IMR-90 (cell line): ENCODE results near the gene NCOA5. TPM values are rescaled to one million over a fixed set of nuclear protein-coding genes. Genes with fewer than 3 reads are reported as not detected.

Experiments used
- ATAC-seq: fragments of 200-7000 bp; cut with Tn5 transposase; 2 replicates; pipeline ENCODE4 v1.9.1; 2020; ENCODE audit warnings: low read depth, mild to moderate bottlenecking, moderate library complexity
- BruUV-seq: library from RNA; stranded (reverse); fragments of 400-500 nt; replicated peaks from 2 replicates; lab custom pipeline; 2021; lab: Mats Ljungman, UMichigan
- CTCF ChIA-PET: fragments of 300-600 bp; formaldehyde crosslinking; extraction: SDS; loops from one replicate; lab custom pipeline; 2021; ENCODE audit warnings: antibody characterized with exemption; lab: Yijun Ruan, JAX
- POLR2A ChIA-PET: fragments of 300-600 bp; sonication (Branson Sonifier 250); formaldehyde crosslinking; loops from one replicate; lab custom pipeline; 2022; ENCODE audit warnings: antibody characterized with exemption; ENCODE audit not compliant: unreplicated experiment; lab: Charles Lee
- DNase-seq: peaks from one replicate; pipeline ENCODE4 v3.0.0; 2013
- H2AFZ ChIP-seq: replicated peaks from 2 replicates; pipeline ENCODE3; 2013; ENCODE audit warnings: low read length, mild to moderate bottlenecking; ENCODE audit not compliant: poor library complexity
- H2AK5ac ChIP-seq: 2 replicates; pipeline ENCODE4 v1.6.1; 2013; ENCODE audit warnings: low read depth, low read length, inconsistent platforms
- H2AK9ac ChIP-seq: replicated peaks from 2 replicates; pipeline ENCODE3; 2013; ENCODE audit warnings: mild to moderate bottlenecking, low read depth, low read length, moderate library complexity; ENCODE audit not compliant: poor library complexity
- H2BK120ac ChIP-seq: 2 replicates; pipeline ENCODE4 v1.6.1; 2013; ENCODE audit warnings: low read depth, low read length, inconsistent platforms
- H2BK15ac ChIP-seq: 3 replicates; pipeline ENCODE4 v1.6.1; 2013; ENCODE audit warnings: low read depth, low read length, inconsistent platforms
- H2BK20ac ChIP-seq: 2 replicates; pipeline ENCODE4 v1.6.1; 2013; ENCODE audit warnings: low read depth, mild to moderate bottlenecking, inconsistent platforms, low read length, moderate library complexity
- H2BK5ac ChIP-seq: 2 replicates; pipeline ENCODE4 v1.6.1; 2013; ENCODE audit warnings: mild to moderate bottlenecking, low read depth, low read length, inconsistent platforms; ENCODE audit not compliant: poor library complexity, severe bottlenecking
- H3K14ac ChIP-seq: replicated peaks from 2 replicates; pipeline ENCODE4 v1.6.1; 2013; ENCODE audit warnings: low read depth, low read length, inconsistent platforms
- H3K18ac ChIP-seq: 2 replicates; pipeline ENCODE4 v1.6.1; 2013; ENCODE audit warnings: low read depth, low read length, control low read depth
- H3K23ac ChIP-seq: 2 replicates; pipeline ENCODE4 v1.6.1; 2013; ENCODE audit warnings: low read depth, low read length, inconsistent platforms
- H3K27ac ChIP-seq: 2 replicates; pipeline ENCODE4 v1.5.1; 2013; ENCODE audit warnings: mild to moderate bottlenecking, control low read depth, low read length; ENCODE audit not compliant: insufficient read depth
- H3K27me3 ChIP-seq: 2 replicates; pipeline ENCODE4 v1.6.1; 2013; ENCODE audit warnings: low read length; ENCODE audit not compliant: control insufficient read depth, insufficient read depth
- H3K36me3 ChIP-seq: 2 replicates; pipeline ENCODE4 v1.6.1; 2013; ENCODE audit warnings: low read length, mixed read lengths; ENCODE audit not compliant: control insufficient read depth, insufficient read depth
- H3K4ac ChIP-seq: 2 replicates; pipeline ENCODE4 v1.6.1; 2013; ENCODE audit warnings: low read depth, low read length, inconsistent platforms
- H3K4me1 ChIP-seq: 2 replicates; pipeline ENCODE4 v1.6.1; 2013; ENCODE audit warnings: low read length, mixed read lengths; ENCODE audit not compliant: control insufficient read depth, insufficient read depth
- H3K4me2 ChIP-seq: 2 replicates; pipeline ENCODE4 v1.6.1; 2013; ENCODE audit warnings: low read depth, mild to moderate bottlenecking, control low read depth, low read length, moderate library complexity
- H3K4me3 ChIP-seq: 2 replicates; pipeline ENCODE4 v1.5.1; 2013; ENCODE audit warnings: low read depth, mild to moderate bottlenecking, control low read depth, low read length, moderate library complexity; ENCODE audit not compliant: insufficient read depth
- H3K56ac ChIP-seq: 2 replicates; pipeline ENCODE4 v1.6.1; 2013; ENCODE audit warnings: low read length, inconsistent platforms; ENCODE audit not compliant: insufficient read depth; ENCODE audit errors: extremely low read depth
- H3K79me1 ChIP-seq, 2 experiments: 2 replicates each; pipeline ENCODE4 v1.6.1; 2013; ENCODE audit warnings: low read length in 2 of 2, inconsistent platforms in 1 of 2, low read depth in 1 of 2
- H3K9ac ChIP-seq: 2 replicates; pipeline ENCODE4 v1.6.1; 2013; ENCODE audit warnings: low read depth, low read length, control low read depth
- H3K9me1 ChIP-seq: 2 replicates; pipeline ENCODE4 v1.6.1; 2013; ENCODE audit warnings: low read length, inconsistent platforms; ENCODE audit not compliant: insufficient read depth
- H3K9me3 ChIP-seq: 2 replicates; pipeline ENCODE4 v1.6.1; 2013; ENCODE audit warnings: low read length; ENCODE audit not compliant: control insufficient read depth, insufficient read depth
- H4K20me1 ChIP-seq: 2 replicates; pipeline ENCODE4 v1.6.1; 2013; ENCODE audit warnings: low read length, inconsistent platforms; ENCODE audit not compliant: insufficient read depth
- H4K5ac ChIP-seq: 2 replicates; pipeline ENCODE4 v1.6.1; 2013; ENCODE audit warnings: mild to moderate bottlenecking, low read depth, low read length, control low read depth
- H4K8ac ChIP-seq, 2 experiments: 2 replicates each; pipeline ENCODE4 v1.6.1; 2013; ENCODE audit warnings: low read depth in 2 of 2, low read length in 2 of 2, control low read depth in 1 of 2, inconsistent platforms in 1 of 2
- H4K91ac ChIP-seq: 2 replicates; pipeline ENCODE4 v1.6.1; 2013; ENCODE audit warnings: low read depth, low read length, inconsistent platforms; ENCODE audit not compliant: insufficient read depth
- BHLHE40 ChIP-seq: fragments of 150-350 bp; IDR thresholded peaks from 2 replicates; pipeline ENCODE4 v1.6.1; 2016; ENCODE audit warnings: mild to moderate bottlenecking, low read depth, low read length
- CEBPB ChIP-seq: IDR thresholded peaks from 2 replicates; pipeline ENCODE4 v1.6.1; 2012; ENCODE audit warnings: low read depth, low read length, improper control_type of control experiment
- CHD1 ChIP-seq: IDR thresholded peaks from 2 replicates; pipeline ENCODE4 v1.6.1; 2012; ENCODE audit warnings: low read depth, low read length, improper control_type of control experiment
- CTCF ChIP-seq: conservative IDR thresholded peaks from 2 replicates; pipeline ENCODE4 v1.5.1; 2012; ENCODE audit warnings: mild to moderate bottlenecking, low read depth, low read length, improper control_type of control experiment
- ELK1 ChIP-seq: fragments of 150-350 bp; IDR thresholded peaks from 2 replicates; pipeline ENCODE4 v1.6.1; 2016; ENCODE audit warnings: low read depth, mild to moderate bottlenecking, low read length, moderate library complexity, borderline replicate concordance
- FOS ChIP-seq: fragments of 150-350 bp; IDR thresholded peaks from 2 replicates; pipeline ENCODE4 v1.6.1; 2016; ENCODE audit warnings: low read depth, low read length
- MAFK ChIP-seq: IDR thresholded peaks from 2 replicates; pipeline ENCODE4 v1.6.1; 2012; ENCODE audit warnings: low read depth, low read length, improper control_type of control experiment
- MAZ ChIP-seq: IDR thresholded peaks from 2 replicates; pipeline ENCODE4 v1.6.1; 2012; ENCODE audit warnings: low read depth, mild to moderate bottlenecking, low read length, improper control_type of control experiment, moderate library complexity, borderline replicate concordance
- MXI1 ChIP-seq: IDR thresholded peaks from 2 replicates; pipeline ENCODE4 v1.6.1; 2012; ENCODE audit warnings: low read depth, mild to moderate bottlenecking, low read length, moderate library complexity, borderline replicate concordance
- NFE2L2 ChIP-seq: fragments of 150-350 bp; IDR thresholded peaks from 2 replicates; pipeline ENCODE4 v1.6.1; 2016; ENCODE audit warnings: low read depth, mild to moderate bottlenecking, low read length
- POLR2A ChIP-seq: IDR thresholded peaks from 2 replicates; pipeline ENCODE4 v1.6.1; 2012; ENCODE audit warnings: mild to moderate bottlenecking, low read depth, low read length
- RAD21 ChIP-seq: IDR thresholded peaks from 2 replicates; pipeline ENCODE4 v1.6.1; 2012; ENCODE audit warnings: low read length, improper control_type of control experiment
- RCOR1 ChIP-seq: IDR thresholded peaks from 2 replicates; pipeline ENCODE4 v1.6.1; 2012; ENCODE audit warnings: mild to moderate bottlenecking, low read length, improper control_type of control experiment; ENCODE audit not compliant: insufficient replicate concordance
- RFX5 ChIP-seq: IDR thresholded peaks from 2 replicates; pipeline ENCODE4 v1.8.0; 2012; ENCODE audit warnings: low read depth, mild to moderate bottlenecking, low read length, moderate library complexity
- SMC3 ChIP-seq: fragments of 150-350 bp; IDR thresholded peaks from 2 replicates; pipeline ENCODE4 v1.6.1; 2016; ENCODE audit warnings: low read depth, mild to moderate bottlenecking, antibody characterized with exemption, low read length, moderate library complexity
- USF2 ChIP-seq: fragments of 150-350 bp; IDR thresholded peaks from 2 replicates; pipeline ENCODE4 v1.6.1; 2017; ENCODE audit warnings: mild to moderate bottlenecking, antibody characterized with exemption, low read length, low read depth
- WGBS, 2 experiments: methylation state at CpG; one replicate each; pipeline versions ENCODE4 v1.1.5 to v1.1.7; 2013; ENCODE audit warnings: missing lambda C conversion rate in 2 of 2; ENCODE audit not compliant: insufficient read length in 1 of 2; ENCODE audit errors: extremely low coverage in 2 of 2; 5-methylcytosine and 5-hydroxymethylcytosine counted together
- dilution Hi-C: fragments of 300-500 bp; cut with HindIII; formaldehyde crosslinking; loops from one replicate; pipeline ENCODE4 v1.14.3; 2018; ENCODE audit warnings: low sequenced_read_pairs; ENCODE audit not compliant: unreplicated experiment
- in situ Hi-C: fragments of 300-500 bp; cut with MboI; formaldehyde crosslinking; loops from 3 replicates; pipeline ENCODE4 v1.14.3; 2019; ENCODE audit warnings: low sequenced_read_pairs, inconsistent platforms, mixed read lengths
- intact Hi-C: fragments of 100-400 bp; cut with micrococcal nuclease; formaldehyde crosslinking; loops from 2 replicates; pipeline ENCODE4 v1.10.0; 2022
- polyA plus RNA-seq, 3 experiments: library from polyadenylated mRNA; depleted of rRNA; stranded (reverse); fragments of >200 nt; gene quantifications; 2 replicates each; pipeline ENCODE4 v1.2.3, GENCODE V29; 2012; ENCODE audit warnings: low replicate concordance in 1 of 3
- total RNA-seq: library from RNA; depleted of rRNA; stranded (reverse); fragments of >200 nt; gene quantifications from 2 replicates; pipeline ENCODE4 v1.2.3, GENCODE V29; 2012

The NCOA5 gene
- total and polyA plus RNA-seq, 2 of the 4 experiments (the other 2 are of a cell fraction) = 17.4 to 20.6 TPM

DNA sequence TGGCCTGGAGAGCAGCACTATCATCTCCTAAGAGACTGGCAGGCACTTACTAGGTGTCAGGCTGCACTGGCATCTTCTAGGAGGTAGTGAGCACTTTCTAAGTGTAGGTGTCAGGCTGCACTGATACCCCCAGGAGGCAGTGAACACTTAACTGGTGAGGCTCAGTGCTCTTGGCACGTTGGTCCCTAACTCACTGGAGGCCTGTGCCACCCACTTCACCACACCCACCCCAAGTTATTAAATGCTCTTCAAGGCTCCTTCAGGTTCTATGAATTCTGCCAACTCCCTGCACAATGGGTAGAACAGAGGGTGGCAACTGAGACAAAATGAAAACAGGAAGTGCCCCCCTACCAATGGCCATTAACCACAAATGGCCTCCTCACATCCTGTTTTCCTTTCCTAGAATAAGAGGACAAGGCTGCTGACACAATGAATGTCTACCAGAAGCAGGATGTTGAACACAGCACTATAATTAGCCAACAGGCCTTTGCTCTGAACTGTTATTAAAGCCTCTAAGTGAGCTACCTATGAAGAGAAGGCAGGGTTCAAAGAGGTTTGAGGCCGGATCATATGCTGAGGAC is 29.4 kb downstream of the NCOA5 start:
- H3K9me3 ChIP-seq = no peaks in the 10 kb centered on the region
- H3K14ac ChIP-seq = no peak overlapping the region
- H3K4me1 ChIP-seq = no peaks in the 10 kb centered on the region; the same call in 1 of the 2 replicates
- H3K4ac ChIP-seq = no peak overlapping the region
- H2BK120ac ChIP-seq = no peak overlapping the region
- ATAC-seq (no peak), DNase-seq (no peak)
- no peak overlapping the region for H3K4me2 ChIP-seq
- in situ Hi-C loops = no loop called here
- no peak overlapping the region for H3K23ac ChIP-seq
- no peak overlapping the region for H2AK5ac ChIP-seq
- H4K91ac ChIP-seq = no peak overlapping the region
- H2BK5ac ChIP-seq = no peak overlapping the region
- no peak overlapping the region for H3K18ac ChIP-seq
- H3K4me3 ChIP-seq = no peak overlapping the region
- POLR2A ChIA-PET = no interaction called here
- peaks cover 35% of the 10 kb centered on the region for H4K20me1 ChIP-seq
- H4K8ac ChIP-seq = no peak overlapping the region
- peaks cover 39% of the 10 kb centered on the region for H3K36me3 ChIP-seq
- no CpG with 5 or more reads among the region's 2 CpGs for WGBS, 2 experiments
- intact Hi-C loops = no loop called here
- dilution Hi-C loops = no loop called here
- H2BK20ac ChIP-seq = no peak overlapping the region
- H3K27me3 ChIP-seq = peaks cover 8% of the 10 kb centered on the region; the same call in 1 of the 2 replicates
- no peak overlapping the region for H2AK9ac ChIP-seq
- CTCF ChIA-PET = no interaction called here
- peaks cover 3% of the 10 kb centered on the region; the same call in 1 of the 2 replicates for H3K9me1 ChIP-seq
- no peak overlapping the region for H4K5ac ChIP-seq
- BruUV-seq = no TSS peak
- H3K56ac ChIP-seq = no peak overlapping the region
- H3K9ac ChIP-seq = no peak overlapping the region
- H2BK15ac ChIP-seq = no peak overlapping the region
- H3K27ac ChIP-seq = no peak overlapping the region
- no peak for TF ChIP-seq CEBPB
- TF ChIP-seq FOS = no peak
- no peak for TF ChIP-seq USF2
- no peak for TF ChIP-seq NFE2L2
- no peak for TF ChIP-seq CHD1
- TF ChIP-seq RFX5 = no peak
- no peak for TF ChIP-seq MAFK
- TF ChIP-seq MAZ = no peak
- TF ChIP-seq RCOR1 = no peak
- TF ChIP-seq BHLHE40 = no peak
- TF ChIP-seq RAD21 = no peak
- TF ChIP-seq SMC3 = no peak
- TF ChIP-seq CTCF = no peak
- no peak for TF ChIP-seq POLR2A
- no peak for TF ChIP-seq MXI1
- no peak for TF ChIP-seq ELK1
- no peak overlapping the region for H2AFZ ChIP-seq
- H3K79me1 ChIP-seq = peaks cover 0 to 4% of the 10 kb centered on the region in 2 experiments; a peak in 1 of 4 replicates
